EL (cell line): ENCODE results near the gene RXFP4.
A peak's percentile ranks its signal among the peaks of the same experiment; 100 is the strongest.

ENCODE experiments used
- DNase-seq: peaks from one replicate; pipeline ENCODE4 v3.0.0-alpha.2; 2016

The RXFP4 gene

DNA sequence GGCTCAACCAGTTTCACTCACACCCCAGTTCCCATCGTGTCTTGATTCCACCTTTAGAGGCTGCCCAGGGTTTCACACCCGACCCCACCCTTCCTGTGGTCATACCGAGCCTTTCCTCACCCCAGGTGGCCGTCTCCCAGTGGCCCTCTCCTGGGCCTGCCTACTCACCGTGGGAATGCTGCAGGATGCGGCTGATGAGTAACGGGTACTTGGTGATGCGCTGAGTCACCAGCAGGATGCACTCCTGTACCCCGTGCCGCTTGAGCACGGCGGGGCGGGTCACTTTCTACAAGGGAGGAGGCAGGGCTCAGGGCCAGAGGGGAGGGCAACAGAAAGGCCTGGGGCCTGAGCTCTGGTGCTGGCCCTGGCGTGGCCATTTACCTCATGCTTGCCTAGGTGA is 20.5 kb downstream of the RXFP4 start:
- peak; percentile 98 for DNase-seq

DNA sequence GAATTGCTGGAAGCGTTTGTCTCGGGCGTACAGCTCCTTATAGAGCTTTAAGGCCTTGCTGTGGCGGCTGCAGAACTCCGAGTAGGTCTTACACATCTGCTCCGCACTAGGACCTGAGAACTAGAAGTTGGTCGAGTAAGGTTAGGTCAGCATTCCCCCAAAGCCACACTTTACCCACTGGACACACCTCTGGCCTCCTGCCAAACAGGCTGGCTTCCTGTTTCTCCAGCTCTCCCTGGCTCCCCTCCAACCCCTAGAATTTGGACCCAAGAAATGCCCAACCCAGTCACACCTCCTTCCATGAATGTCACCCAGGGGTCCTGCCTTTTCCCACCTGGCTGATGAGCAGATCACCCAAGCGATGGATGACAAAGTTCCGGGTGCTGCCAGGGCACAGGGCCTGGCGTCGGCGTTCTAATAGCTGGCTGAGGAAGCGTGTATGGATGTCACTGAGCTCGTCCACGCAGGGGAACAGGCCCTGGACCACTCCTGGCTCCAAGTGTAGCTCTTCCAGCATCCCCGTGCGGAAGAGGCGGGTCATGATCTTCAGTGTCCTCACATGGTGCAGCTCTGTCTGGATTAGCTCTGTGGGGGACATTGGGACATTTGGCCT is 21.3 kb downstream of the RXFP4 start:
- peak; percentile 58 for DNase-seq

DNA sequence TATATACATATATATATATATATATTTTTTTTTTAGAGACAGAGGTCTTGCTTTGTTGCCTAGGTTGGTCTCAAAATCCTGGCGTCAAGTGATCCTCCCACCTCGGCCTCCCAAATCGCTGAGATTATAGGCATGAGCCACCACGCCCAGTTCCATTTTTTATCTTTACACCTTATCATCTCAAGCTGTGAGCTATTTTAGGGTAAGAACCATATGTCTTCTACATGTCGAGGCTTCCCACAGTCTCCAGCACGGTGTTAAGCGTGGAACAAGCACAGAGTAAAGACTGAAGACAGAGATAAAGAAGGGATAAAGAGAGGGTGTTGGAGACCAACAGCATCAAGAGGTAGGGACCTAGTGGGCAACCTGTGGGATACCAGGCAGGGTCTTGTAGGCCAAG is 22.8 kb downstream of the RXFP4 start:
- DNase-seq: no peak

DNA sequence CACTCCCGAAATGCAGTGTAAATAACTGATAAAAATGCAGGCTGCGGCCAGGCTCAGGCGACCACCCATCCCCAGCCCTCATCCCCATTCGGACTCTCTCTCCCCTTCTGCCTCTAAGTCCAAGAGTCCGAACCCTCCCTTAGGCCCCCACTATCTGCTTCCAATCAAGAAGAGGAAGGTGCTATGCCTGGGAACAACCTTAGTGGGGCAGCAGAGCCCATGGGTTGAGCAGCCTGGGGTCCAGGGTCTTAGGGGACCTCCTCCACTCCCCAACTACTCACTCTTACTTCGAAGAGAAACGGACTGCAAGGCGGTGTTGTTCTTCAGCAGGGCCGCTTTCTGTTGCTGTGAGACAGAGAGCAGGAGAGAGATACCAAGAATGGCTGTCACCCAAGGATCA is 24.7 kb downstream of the RXFP4 start:
- no peak for DNase-seq

DNA sequence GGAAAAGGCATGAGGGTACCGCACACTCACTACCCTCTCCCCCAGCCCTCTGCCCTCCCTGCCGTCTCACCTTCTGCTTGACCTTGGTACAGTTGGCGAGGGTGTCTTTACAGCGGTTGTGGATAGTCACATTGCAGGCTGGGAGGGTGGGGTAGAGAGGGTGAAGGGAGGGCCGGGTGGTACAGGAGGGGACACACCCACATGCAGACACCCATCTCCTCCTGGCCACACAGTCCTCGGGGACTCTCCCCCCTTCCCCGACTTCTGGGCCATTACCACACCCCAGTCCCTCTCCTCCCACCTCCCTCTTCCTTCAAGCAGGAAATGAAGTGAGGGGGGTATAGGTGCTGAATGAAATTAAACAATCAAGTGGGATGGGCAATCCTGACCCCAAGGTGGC is 25.3 kb downstream of the RXFP4 start:
- DNase-seq: no peak

DNA sequence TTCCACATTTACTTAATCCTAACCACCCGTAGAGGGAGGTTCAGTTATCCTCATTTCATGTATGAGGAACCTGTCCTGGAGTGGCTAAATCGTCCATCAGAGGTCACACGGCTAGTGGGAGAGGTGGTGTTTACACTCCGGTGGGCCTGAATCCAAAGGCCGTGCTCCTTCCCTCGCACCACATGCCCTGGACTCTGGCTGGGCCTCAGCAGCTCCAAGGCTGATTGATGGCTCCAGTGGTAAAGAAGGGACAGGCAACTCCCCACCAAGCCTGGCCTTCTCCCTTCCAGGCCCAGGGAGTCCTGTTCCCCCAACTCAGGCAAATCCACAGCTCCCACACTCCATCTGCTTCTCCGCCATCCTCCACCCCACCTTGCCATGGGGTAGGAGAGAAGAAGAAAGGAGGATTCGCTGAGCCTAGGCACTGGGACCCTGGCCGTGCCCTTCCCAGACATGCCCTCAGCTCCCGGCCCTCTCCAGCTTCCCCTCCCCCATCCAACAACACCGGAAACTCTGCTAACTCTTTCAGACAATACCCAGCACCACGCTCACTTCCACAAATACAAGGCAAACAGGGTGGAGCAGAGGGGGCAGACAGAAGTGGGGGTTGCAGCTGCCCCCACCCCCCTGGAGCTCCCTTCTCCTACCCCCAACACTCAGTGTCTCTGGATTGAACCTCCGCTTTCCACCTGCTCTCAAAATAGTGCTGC is 26.1 kb downstream of the RXFP4 start:
- no peak for DNase-seq

DNA sequence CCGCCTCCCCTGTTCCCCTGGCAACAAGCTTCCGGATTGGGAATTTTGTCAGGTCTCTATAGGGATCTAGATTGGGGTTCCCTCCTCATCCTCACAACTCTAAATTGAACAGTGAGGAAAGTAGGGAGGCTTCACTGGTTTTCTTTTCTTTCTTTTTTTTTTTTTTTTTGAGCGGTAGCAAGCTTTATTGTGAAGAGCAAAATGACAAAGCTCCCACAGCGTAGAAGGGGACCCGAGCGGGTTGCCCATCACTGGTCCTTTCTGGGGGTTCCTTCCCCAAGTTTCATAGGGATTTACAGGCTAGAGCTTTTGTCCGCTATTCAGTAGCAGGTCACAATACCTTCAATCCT is 26.6 kb downstream of the RXFP4 start:
- no peak for DNase-seq

DNA sequence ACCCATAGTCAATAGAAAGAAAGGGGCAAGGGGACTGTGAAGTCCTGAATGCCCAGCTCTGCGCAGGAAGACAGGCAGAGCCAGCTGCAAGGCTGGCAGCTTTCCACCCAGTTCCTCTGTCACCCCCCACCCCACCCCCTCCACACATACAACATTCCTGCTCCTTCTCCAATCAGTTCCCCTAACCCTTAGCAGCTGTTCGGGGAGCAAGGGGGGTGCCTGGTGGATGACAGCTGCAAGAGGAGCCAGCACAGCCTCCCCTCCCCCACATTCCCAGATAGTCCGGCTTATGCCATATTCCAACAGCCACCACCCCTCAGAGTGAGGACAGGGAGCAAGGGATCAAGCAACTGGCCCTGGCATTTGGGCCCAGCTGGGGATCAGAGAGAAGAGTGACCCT is 27.2 kb downstream of the RXFP4 start:
- DNase-seq: no peak

DNA sequence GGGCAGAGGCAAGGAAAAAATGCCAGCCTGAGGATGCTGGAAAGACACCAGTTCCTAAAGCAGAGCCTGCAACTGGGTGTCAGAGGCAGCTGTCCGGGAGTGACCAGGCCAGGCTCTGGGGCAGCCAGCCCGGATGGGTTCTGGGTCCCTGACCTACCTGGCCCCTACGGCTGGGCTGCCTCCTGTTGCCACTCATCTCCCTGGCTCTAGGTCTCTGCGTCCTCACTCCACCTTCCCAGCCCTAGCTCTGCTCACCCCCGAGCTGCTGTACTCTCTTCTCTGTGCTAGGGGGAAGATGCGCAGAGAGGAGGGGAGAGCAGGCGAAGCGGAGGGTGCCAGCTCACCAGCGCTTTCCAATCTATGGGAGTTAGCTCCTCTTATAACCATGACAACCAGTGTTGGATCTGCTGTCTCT is 27.9 kb downstream of the RXFP4 start:
- DNase-seq: no peak

DNA sequence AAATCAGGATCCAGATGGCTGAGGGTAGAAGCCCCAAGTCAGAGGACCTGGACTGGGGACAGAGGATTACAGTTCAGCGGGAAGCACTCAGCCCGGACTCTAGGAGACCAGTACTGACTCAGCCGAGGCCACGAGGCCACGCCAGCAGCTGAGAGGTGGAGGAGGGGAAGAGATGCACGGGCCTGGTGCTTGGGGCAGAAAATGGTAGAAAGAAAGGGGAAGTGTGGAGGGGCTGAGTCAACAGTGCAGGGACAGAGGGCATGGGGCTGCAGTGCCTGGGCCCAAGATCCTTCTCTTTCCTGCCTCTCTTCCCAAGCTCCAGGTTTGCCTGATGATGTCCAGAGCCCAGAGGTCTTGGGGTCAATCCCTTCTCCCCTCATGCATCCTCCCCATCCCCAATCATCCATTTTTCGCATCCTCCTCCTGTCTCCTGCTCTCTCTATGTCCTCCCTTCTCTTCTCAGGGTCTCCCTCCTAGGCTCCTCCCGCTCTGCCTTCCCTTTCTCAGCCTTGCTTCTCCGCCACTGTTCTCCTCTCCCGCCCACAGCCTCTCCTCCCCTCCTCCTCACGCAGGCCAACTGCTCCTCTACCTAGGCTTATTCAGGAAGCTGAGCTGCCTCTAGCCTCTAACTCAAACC is 29.2 kb downstream of the RXFP4 start:
- peak; percentile 93 for DNase-seq

DNA sequence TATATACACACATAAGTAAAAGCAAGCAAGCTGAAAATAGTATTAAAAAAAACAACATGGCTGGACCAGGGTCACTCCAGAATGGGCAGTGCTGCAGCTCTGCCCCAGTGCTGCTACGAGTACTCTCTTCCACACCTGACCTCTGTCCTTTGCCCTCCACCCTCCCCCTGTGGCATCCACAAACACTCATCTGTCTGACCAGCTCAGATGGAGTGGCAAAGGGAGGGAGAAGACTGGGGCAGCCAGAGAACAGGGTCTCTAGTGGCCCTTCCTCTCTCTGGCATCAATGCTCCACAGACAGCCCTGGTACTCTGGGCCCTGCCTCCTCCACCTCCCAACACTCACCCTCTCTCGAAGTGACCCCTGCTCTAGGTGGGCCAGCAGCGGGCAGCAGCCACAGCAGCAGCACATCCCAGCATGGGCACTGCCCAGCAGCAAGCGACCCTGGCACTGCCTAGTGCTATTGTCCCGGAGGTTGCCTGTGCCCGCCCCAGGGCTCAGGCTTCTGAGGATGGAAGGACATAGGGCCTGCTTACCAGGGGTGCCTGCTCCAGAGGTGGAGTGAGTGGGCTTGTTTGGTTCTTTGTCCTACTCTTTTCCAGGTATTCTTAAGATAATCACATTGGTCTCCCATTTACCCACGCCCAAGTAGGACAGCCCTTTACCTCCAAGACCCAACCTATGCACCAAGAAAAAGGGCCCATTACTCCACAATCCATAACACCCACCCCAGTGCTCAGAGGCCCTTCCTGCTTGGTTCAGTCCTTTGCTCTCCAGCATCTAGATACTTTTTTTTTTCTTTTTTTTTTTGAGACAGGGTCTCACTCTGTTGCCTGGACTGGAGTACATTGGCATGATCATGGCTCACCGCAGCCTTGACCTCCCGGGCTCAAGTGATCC is 30.7 kb downstream of the RXFP4 start:
- DNase-seq: no peak

DNA sequence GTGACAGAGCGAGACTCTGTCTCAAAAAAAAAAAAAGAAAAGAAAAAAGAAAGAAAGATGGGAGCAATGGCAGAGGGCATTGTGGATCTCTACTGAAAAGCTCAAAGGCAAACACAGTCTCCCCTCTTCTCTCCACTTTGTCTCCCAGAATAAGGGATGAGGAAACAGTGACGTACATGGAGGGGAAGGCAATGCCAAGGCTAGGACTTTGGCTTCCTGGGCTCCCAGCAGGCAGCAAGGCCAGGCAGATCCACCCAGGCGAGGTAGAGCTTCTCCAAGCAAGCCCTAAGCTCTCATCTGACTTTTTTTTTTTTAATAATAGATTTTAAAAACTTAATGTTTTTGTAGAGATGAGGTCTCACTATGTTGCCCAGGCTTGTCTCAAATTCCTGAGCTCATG is 32.3 kb downstream of the RXFP4 start:
- DNase-seq: no peak

DNA sequence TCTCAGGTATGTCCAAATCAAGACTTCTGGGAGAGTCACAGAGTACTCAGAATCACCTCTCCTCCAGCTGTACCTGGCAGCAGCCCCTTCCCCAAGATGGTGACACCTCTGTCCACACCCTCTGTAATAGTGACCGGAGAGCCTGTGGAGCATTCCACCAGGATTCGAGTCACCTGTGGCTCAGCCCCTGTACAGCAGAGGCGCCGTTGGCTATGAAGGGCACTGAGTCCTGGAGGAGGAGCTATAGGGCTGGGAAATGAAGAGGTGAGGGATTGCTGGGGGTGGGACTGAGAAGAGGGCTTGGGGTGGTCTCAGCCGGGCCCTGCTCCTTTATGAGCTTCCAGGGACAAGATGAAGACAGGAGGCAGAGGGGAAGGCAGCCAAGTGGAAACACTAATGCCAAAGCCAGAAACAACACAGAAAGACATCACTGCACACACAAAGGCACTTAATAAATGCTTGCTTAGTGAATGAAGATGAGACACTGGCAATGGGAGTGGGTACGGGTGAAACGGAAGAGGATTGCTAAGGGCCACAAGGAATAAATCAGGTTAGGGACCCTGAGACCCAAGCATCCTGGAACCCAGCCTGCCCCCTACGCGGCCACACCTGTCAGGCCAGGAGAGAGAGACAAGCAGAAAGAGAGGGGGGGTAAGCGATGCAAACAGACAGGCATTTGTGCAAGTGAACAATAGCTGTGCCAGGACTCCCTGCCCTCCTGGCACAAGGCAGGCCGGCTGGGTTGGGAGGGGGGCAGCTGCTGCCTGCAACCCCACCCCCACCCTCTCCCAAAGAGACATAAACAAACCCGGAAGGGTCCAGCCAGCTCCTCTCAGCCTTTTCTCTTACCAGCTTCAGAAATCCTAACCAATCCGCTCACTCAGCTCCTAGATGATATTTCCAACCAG is 33.0 kb downstream of the RXFP4 start:
- DNase-seq: no peak

DNA sequence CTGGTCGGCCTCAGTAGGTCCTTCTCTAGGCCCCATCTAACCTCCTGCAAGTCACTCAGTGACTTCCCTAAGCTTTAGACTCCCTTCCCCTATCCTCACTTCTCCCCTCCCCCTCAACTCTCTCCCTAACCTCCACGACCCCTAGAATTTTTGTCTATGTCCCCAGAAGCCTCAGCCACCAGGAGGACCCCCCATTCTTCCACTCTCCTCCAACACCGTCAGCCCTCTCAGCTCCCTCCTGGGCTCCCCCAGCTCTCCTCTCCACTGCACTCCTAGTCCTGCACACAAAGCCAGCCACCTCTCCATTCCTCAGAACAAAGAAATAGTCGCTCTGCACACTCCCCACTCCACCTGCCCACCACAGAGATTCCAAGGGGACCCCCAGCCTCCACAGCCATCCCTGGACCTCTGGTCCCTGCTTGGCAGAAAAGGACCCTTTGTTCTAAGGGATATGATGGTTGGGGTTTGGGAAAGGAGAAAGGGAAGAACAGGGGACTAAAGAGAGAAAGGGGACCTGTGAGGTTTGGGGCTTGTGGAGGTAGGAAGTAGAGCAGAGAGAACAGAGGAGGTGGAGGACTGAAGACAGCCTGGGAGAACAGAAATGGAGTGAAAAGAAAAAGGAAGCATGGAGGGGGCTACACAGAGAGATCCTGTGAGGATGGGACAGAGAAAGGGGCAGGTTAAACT is 34.1 kb downstream of the RXFP4 start:
- DNase-seq: no peak

DNA sequence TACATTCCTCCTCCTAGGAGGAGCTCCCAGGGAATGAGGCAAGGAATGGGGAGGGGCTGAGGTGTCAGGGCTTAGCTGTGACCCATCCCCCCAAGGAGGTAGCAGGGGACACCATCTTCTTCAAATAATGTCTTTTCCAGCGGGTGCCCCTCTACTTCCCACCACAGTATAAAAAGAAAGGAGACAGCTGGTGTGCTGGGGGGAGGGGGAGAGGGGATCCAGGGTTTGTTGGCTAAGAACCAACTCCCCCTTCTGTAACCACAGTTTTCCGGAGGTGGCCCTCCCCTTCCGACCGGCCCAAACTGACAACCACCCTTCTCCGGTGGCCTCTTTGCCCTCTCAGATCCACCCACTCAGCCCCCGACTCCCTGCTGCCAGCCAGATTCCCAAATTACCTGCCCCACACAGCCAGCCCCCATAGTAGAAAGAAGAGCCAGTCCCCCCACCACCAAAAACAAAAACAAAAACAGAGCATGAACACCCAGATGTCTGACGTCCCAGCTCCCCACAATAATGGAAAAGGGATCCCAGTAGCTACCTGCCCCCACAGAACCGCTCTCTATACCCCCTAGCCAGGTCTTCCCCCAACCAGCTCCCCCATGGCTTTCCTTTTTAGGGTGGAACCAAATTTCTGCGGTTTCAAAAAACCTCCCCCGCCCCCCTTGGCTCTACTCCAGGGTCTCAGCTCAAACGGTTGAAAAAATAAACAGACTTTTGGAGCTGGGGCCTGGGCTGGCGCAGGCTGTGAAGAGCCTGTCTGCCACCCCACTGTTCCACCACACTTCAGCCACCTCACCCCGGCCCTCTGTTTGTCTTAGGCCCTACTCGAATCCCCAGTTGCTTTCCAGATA is 34.8 kb downstream of the RXFP4 start:
- DNase-seq: peak; percentile 84

DNA sequence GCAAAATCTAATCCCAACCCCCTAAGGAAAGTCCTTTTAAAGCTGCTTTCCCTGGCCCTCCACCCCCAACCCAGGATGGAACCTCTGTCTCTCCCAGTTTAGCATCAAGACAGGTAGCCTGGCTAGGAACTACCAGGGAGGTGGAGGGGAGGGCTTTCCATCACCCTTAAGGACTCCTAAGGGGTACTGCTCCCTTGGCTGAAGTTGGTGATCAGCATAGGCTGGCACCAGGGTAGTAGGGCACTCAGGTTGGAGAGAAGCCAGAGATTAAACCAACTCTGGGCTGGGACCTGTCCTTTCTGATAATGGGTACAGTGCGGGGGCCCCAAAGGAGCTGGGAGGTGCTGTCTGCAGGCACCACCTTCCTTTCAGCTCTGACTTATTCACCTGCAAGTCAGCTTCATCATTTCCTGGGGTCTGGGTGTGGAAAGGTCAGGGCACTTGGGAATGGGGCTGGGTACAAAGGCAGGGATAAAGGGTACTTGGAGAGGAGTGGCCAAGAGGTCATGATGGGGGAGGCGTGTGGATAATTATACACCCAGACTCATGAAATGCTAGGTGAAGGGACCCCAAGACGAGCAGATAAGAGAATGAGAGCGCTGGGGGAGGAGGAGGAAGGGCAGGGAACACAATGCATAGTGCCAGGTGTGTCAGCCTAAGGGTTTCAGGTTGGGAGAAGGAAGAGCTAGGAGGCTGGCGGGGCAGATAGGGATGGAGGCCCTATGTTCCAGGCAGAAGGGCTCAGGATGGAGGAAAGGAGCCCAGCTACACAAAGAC is 35.7 kb downstream of the RXFP4 start:
- DNase-seq: no peak

DNA sequence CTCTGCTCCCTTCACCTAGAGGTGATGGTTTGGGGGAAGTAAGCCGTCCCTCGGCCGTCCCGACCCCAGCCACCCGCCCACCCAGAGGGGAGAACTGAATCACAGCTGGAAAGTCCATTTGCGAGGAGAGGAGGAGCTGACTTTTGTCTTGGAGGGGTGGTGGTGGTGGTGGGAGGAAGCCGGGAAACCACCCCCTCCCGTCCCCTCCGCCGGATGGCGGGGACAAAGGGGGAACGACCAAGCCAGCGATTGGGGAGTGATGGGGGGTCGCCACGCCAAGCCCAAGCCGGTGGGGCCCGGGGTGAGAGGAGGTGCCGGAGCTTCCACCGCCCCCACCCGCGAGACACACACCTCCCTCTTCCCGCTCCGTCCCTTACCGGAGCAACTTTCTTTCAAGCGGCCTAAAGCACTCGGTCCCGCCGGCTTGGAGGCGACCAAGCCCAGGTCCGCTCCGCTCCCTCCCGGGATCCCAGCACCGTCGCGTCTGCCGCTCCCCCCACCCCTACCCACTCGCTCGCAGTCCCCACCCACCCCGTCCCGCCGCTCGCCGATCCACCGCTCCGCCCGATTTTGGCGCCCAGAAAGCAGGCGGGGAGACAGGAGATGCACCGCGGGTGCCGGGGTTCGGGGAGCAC is 36.4 kb downstream of the RXFP4 start:
- peak; percentile 45 for DNase-seq

DNA sequence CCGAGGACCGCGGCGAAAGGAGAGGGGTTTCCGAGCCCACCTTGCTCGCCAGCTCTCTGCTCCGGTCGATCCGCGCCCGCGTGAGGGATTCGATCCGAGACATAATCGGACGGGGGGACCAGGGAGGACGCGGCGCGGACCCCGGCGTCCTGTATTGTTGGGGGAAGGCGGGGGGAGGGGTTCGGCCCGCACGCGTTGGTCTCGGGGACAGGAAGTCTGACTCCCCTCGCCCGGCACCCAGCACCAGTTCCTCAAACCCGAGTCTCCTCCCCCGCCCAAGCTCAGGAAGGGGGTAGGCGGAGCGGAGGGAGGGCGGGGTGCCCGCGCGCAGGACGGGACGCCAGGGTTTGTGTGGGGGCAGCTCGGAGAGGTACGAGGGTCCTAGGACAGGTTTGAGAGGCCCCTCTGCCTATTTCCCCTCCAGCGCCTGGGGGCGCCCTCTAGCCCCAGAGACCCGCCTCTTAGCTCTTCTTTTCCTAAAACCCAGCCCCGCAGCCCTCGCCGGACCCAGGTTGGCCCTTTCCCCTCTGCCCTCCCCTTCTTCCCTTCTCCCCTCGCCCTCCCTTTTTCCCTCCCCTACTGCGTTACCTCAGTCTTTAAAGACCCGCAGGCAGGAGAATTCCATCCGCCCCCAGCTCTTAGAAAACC is 37.0 kb downstream of the RXFP4 start, which contains the start of gene ARHGEF2:
Gene ARHGEF2, minus strand, starts transcription at position 223 of the 648 bp plus-strand sequence. Its CDS starts 120 bp downstream, at position 103.
- DNase-seq: peak; percentile 87

DNA sequence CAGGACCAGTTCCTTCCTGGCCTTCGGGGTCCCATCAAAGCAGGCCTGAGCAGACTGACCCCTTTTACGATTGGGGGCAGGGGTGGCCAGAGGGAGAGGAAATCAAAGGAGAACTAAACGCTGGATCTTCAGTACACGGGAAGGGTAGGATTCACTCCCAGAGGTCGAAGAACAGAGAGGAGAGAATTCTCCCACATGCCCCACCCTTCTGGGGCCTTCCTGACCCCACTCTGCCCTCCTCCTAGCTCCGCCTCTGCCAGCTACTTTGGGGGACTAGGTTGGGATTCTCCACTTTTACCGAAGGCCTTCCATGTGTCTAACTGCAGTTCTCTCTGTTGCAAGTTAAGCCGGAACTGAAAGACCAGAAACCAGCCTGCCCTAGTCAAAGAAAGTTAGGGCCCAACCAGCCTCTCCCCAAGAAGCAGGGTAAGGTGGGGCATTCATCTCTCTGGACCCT is 37.6 kb downstream of the RXFP4 start:
- peak; percentile 76 for DNase-seq
